HCT116 (cell line): ENCODE measurements around the gene SLC35D1. TPM values are rescaled to one million over a fixed set of nuclear protein-coding genes. Genes with fewer than 3 reads are reported as not detected.

Experiments used
- ATAC-seq: fragments of 200-7000 bp; cut with Tn5 transposase; 2 replicates; pipeline ENCODE4 v1.9.1; 2020; ENCODE audit warnings: mild to moderate bottlenecking, moderate library complexity
- BruUV-seq: library from RNA; stranded (reverse); fragments of 400-500 nt; replicated peaks from 2 replicates; lab custom pipeline; 2021; lab: Mats Ljungman, UMichigan
- CTCF ChIA-PET: fragments of 300-600 bp; sonication (Branson Sonifier 250); formaldehyde crosslinking; loops from one replicate; lab custom pipeline; 2021; ENCODE audit warnings: antibody characterized with exemption; lab: Charles Lee
- POLR2A ChIA-PET: fragments of 300-600, 350-600 bp; sonication (Branson Sonifier 250); formaldehyde crosslinking; loops from one replicate; lab custom pipeline; 2021; ENCODE audit warnings: antibody characterized with exemption; lab: Charles Lee
- RAD21 ChIA-PET, 2 experiments: fragments of 300-600 bp; sonication (Branson Sonifier 250); formaldehyde crosslinking; loops; one replicate each; lab custom pipeline; 2023; ENCODE audit warnings: low total read pairs in 2 of 2; ENCODE audit not compliant: uncharacterized antibody in 2 of 2, unreplicated experiment in 2 of 2, low non-redundant PET in 1 of 2; lab: Charles Lee
- DNase-seq: peaks from one replicate; pipeline ENCODE4 v3.0.0-alpha.2; 2010; ENCODE audit warnings: low read depth, low spot score
- H2AFZ ChIP-seq: fragments of 200-600 bp; shearing (Covaris generic), sonication (generic); 2 replicates; pipeline ENCODE4 v1.6.1; 2017; ENCODE audit warnings: low read depth, mixed run types, mixed read lengths, antibody characterized with exemption, low read length; ENCODE audit not compliant: poor library complexity, severe bottlenecking
- H3K27ac ChIP-seq: 2 replicates; pipeline ENCODE4 v1.5.1; 2012; ENCODE audit warnings: low read depth, low read length
- H3K27me3 ChIP-seq: fragments of 200-600 bp; sonication (generic); 2 replicates; pipeline ENCODE4 v1.6.1; 2016; ENCODE audit warnings: mixed run types, low read length, mixed read lengths; ENCODE audit not compliant: insufficient read depth
- H3K36me3 ChIP-seq, 2 experiments: fragments of 200-500 bp in 1 of 2; fragments of 200-600 bp in 1 of 2; sonication (Bioruptor generic) in 1 of 2; sonication (generic) in 1 of 2; 2 replicates each; pipeline versions ENCODE4 v1.5.1 to v1.6.1; 2014 to 2016; ENCODE audit warnings: low read length in 2 of 2, inconsistent platforms in 1 of 2, mixed read lengths in 1 of 2, mixed run types in 1 of 2; ENCODE audit not compliant: insufficient read depth in 2 of 2, control insufficient read depth in 1 of 2
- H3K4me1 ChIP-seq, 2 experiments: fragments of 200-600 bp in 1 of 2; sonication (generic) in 1 of 2; 2 replicates each; pipeline versions ENCODE4 v1.5.1 to v1.6.1; 2012 to 2017; ENCODE audit warnings: low read length in 2 of 2, inconsistent platforms in 1 of 2, mild to moderate bottlenecking in 1 of 2, mixed read lengths in 1 of 2, mixed run types in 1 of 2, moderate library complexity in 1 of 2; ENCODE audit not compliant: insufficient read depth in 2 of 2, control insufficient read depth in 1 of 2
- H3K4me2 ChIP-seq: fragments of 200-600 bp; sonication (generic); 2 replicates; pipeline ENCODE4 v1.6.1; 2017; ENCODE audit warnings: mixed run types, low read length, mixed read lengths
- H3K4me3 ChIP-seq, 2 experiments: fragments of 200-600 bp in 1 of 2; sonication (generic) in 1 of 2; replicated peaks in 1 of 2; 2 replicates each; pipeline ENCODE4 v1.5.1; 2011 to 2016; ENCODE audit warnings: low read length in 2 of 2, control low read depth in 1 of 2, low read depth in 1 of 2, mild to moderate bottlenecking in 1 of 2, mixed read lengths in 1 of 2, mixed run types in 1 of 2
- H3K79me2 ChIP-seq: fragments of 200-600 bp; sonication (generic); 2 replicates; pipeline ENCODE4 v1.6.1; 2017; ENCODE audit warnings: mild to moderate bottlenecking, mixed run types, low read length, moderate library complexity, mixed read lengths; ENCODE audit not compliant: insufficient read depth
- H3K9ac ChIP-seq: fragments of 200-600 bp; sonication (generic); 2 replicates; pipeline ENCODE4 v1.6.1; 2016; ENCODE audit warnings: low read length, mixed read lengths
- H3K9me2 ChIP-seq: fragments of 200-600 bp; sonication (generic), shearing (Covaris generic); 2 replicates; pipeline ENCODE4 v1.6.1; 2017; ENCODE audit warnings: mixed run types, mild to moderate bottlenecking, moderate library complexity; ENCODE audit not compliant: insufficient read depth
- H3K9me3 ChIP-seq, 2 experiments: fragments of 200-500 bp in 1 of 2; fragments of 200-600 bp in 1 of 2; sonication (Bioruptor generic) in 1 of 2; sonication (generic) in 1 of 2; 2 replicates each; pipeline ENCODE4 v1.6.1; 2014 to 2017; ENCODE audit warnings: low read length in 2 of 2, mixed read lengths in 2 of 2, inconsistent platforms in 1 of 2, low read depth in 1 of 2, mild to moderate bottlenecking in 1 of 2, mixed run types in 1 of 2, moderate library complexity in 1 of 2; ENCODE audit not compliant: control insufficient read depth in 1 of 2, insufficient read depth in 1 of 2
- H4K20me1 ChIP-seq: fragments of 200-600 bp; sonication (generic), shearing (Covaris generic); 2 replicates; pipeline ENCODE4 v1.6.1; 2017; ENCODE audit warnings: mixed run types, mild to moderate bottlenecking, moderate library complexity; ENCODE audit not compliant: insufficient read depth
- CBX3 ChIP-seq: IDR thresholded peaks from 2 replicates; pipeline ENCODE4 v1.6.1; 2012; ENCODE audit warnings: low read depth
- CEBPB ChIP-seq: IDR thresholded peaks from 2 replicates; pipeline ENCODE4 v1.6.1; 2012; ENCODE audit warnings: low read depth
- EGR1 ChIP-seq: IDR thresholded peaks from 2 replicates; pipeline ENCODE4 v1.6.1; 2012; ENCODE audit warnings: low read depth
- ELF1 ChIP-seq: IDR thresholded peaks from 2 replicates; pipeline ENCODE4 v1.6.1; 2012; ENCODE audit warnings: low read depth, borderline replicate concordance
- EZH2 ChIP-seq: fragments of 200-600 bp; sonication (generic); IDR thresholded peaks from 2 replicates; pipeline ENCODE4 v1.6.1; 2017; ENCODE audit warnings: antibody characterized with exemption, mixed run types
- EZH2phosphoT487 ChIP-seq: fragments of 200-600 bp; IDR thresholded peaks from 2 replicates; pipeline ENCODE4 v1.6.1; 2018; ENCODE audit warnings: antibody characterized with exemption, borderline replicate concordance
- FOSL1 ChIP-seq: IDR thresholded peaks from 2 replicates; pipeline ENCODE4 v1.6.1; 2012; ENCODE audit warnings: low read depth
- JUND ChIP-seq: IDR thresholded peaks from 2 replicates; pipeline ENCODE4 v1.6.1; 2012
- POLR2A ChIP-seq: IDR thresholded peaks from 2 replicates; pipeline ENCODE4 v1.7.0; 2011; ENCODE audit warnings: borderline replicate concordance; ENCODE audit not compliant: insufficient read depth, insufficient read length; ENCODE audit errors: extremely low read depth
- POLR2AphosphoS5 ChIP-seq: IDR thresholded peaks from 2 replicates; pipeline ENCODE4 v1.6.1; 2011; ENCODE audit warnings: mild to moderate bottlenecking, low read depth, low read length, moderate library complexity
- RAD21 ChIP-seq: IDR thresholded peaks from 2 replicates; pipeline ENCODE4 v1.6.1; 2012; ENCODE audit warnings: low read depth, mild to moderate bottlenecking
- SIN3A ChIP-seq: IDR thresholded peaks from 2 replicates; pipeline ENCODE4 v1.6.1; 2012; ENCODE audit warnings: low read depth
- SRF ChIP-seq: IDR thresholded peaks from 2 replicates; pipeline ENCODE4 v1.6.1; 2012; ENCODE audit warnings: low read depth
- TCF7L2 ChIP-seq: IDR thresholded peaks from 2 replicates; pipeline ENCODE4 v1.7.0; 2011; ENCODE audit warnings: borderline replicate concordance, inconsistent platforms; ENCODE audit not compliant: insufficient read depth, insufficient read length; ENCODE audit errors: extremely low read depth
- YY1 ChIP-seq: IDR thresholded peaks from 2 replicates; pipeline ENCODE4 v1.6.1; 2011; ENCODE audit warnings: low read length, low read depth, moderate library complexity, mild to moderate bottlenecking; ENCODE audit not compliant: insufficient replicate concordance; ENCODE audit errors: extremely low read depth
- ZNF274 ChIP-seq: fragments of 200-500 bp; sonication (Bioruptor generic); IDR thresholded peaks from 2 replicates; pipeline ENCODE4 v1.6.1; 2014; ENCODE audit warnings: mild to moderate bottlenecking, low read depth, low read length, inconsistent platforms
- intact Hi-C: fragments of 100-400 bp; cut with micrococcal nuclease; formaldehyde crosslinking; loops from 2 replicates; pipeline ENCODE4 v1.10.0; 2022
- total RNA-seq: library from RNA; stranded (reverse); gene quantifications from one replicate; pipeline ENCODE4 v1.2.1, GENCODE V29; 2021; ENCODE audit not compliant: unreplicated experiment
- TF ChIP-seq, protein P1 (sequence below): IDR thresholded peaks from 2 replicates; pipeline ENCODE4 v1.6.1; 2012; ENCODE audit warnings: low read depth
- TF ChIP-seq, protein P2 (sequence below): IDR thresholded peaks from 2 replicates; pipeline ENCODE4 v1.6.1; 2012
- TF ChIP-seq, protein P3 (sequence below), 3 experiments: fragments of 200-600 bp in 1 of 3; sonication (generic) in 1 of 3; IDR thresholded peaks in 2 of 3; conservative IDR thresholded peaks in 1 of 3; 2 replicates each; pipeline ENCODE4 v1.5.1; 2012 to 2017; ENCODE audit warnings: low read depth in 2 of 3, low read length in 2 of 3, antibody characterized with exemption in 1 of 3, borderline replicate concordance in 1 of 3, control low read depth in 1 of 3, mild to moderate bottlenecking in 1 of 3, mixed read lengths in 1 of 3, mixed run types in 1 of 3, moderate library complexity in 1 of 3; ENCODE audit not compliant: insufficient read depth in 1 of 3

The SLC35D1 gene
- total RNA-seq, 1 experiment from 2014 or later = 6.1 TPM

DNA sequence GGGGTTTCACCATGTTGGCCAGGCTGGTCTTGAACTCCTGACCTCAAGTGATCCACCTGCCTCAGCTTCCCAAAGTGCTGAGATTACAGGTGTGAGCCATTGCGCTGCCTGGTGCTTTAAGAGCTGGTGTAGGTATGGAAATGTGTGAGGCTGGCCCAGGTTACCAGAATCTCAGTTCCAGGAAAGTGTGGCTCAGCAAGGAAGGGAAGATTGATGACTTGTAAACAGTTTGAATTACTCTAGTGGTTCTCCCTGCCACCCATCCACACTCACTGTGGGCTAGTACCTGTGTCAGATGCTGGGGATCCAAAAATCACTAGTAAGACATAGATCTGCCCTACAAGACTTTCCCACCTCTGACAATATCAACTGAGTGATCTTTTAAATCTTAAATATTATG is 34.5 kb upstream of the SLC35D1 start (continued):
- TF ChIP-seq, protein P1, sequence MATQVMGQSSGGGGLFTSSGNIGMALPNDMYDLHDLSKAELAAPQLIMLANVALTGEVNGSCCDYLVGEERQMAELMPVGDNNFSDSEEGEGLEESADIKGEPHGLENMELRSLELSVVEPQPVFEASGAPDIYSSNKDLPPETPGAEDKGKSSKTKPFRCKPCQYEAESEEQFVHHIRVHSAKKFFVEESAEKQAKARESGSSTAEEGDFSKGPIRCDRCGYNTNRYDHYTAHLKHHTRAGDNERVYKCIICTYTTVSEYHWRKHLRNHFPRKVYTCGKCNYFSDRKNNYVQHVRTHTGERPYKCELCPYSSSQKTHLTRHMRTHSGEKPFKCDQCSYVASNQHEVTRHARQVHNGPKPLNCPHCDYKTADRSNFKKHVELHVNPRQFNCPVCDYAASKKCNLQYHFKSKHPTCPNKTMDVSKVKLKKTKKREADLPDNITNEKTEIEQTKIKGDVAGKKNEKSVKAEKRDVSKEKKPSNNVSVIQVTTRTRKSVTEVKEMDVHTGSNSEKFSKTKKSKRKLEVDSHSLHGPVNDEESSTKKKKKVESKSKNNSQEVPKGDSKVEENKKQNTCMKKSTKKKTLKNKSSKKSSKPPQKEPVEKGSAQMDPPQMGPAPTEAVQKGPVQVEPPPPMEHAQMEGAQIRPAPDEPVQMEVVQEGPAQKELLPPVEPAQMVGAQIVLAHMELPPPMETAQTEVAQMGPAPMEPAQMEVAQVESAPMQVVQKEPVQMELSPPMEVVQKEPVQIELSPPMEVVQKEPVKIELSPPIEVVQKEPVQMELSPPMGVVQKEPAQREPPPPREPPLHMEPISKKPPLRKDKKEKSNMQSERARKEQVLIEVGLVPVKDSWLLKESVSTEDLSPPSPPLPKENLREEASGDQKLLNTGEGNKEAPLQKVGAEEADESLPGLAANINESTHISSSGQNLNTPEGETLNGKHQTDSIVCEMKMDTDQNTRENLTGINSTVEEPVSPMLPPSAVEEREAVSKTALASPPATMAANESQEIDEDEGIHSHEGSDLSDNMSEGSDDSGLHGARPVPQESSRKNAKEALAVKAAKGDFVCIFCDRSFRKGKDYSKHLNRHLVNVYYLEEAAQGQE = no peak

DNA sequence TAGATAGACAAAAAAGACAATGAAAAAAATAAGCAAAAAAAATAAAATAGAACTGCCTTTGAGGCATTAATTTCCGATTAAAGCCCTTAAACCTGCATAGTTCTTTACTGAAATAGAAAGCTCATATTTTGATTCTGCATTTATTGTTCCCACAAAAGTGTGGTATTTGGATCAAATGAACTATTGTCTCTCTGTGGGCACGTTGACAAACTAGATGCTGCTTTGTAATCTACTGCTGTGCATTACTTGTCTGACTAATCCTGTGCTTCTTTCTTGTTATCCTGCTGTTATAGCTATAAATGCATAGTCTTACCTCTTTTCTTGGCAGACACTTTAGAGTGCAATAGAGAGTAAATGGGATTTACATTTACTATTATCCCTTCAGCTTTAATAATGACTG is 31.4 kb upstream of the SLC35D1 start:
- no peaks in the 10 kb centered on the region for H4K20me1 ChIP-seq
- no peaks in the 10 kb centered on the region for H3K9me2 ChIP-seq
- intact Hi-C loops = no loop called here
- ChIA-PET RAD21 (no interaction called here), CTCF (no interaction called here), POLR2A (no interaction called here)
- no peaks in the 10 kb centered on the region for H3K79me2 ChIP-seq
- no TSS peak for BruUV-seq
- H2AFZ ChIP-seq = no peak overlapping the region
- ATAC-seq (no peak), DNase-seq (no peak)
- H3K36me3 ChIP-seq = no peaks in the 10 kb centered on the region
- no peaks in the 10 kb centered on the region for H3K27me3 ChIP-seq
- TF ChIP-seq, protein P2, sequence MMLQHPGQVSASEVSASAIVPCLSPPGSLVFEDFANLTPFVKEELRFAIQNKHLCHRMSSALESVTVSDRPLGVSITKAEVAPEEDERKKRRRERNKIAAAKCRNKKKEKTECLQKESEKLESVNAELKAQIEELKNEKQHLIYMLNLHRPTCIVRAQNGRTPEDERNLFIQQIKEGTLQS = no peak
- TF ChIP-seq, protein P3, sequence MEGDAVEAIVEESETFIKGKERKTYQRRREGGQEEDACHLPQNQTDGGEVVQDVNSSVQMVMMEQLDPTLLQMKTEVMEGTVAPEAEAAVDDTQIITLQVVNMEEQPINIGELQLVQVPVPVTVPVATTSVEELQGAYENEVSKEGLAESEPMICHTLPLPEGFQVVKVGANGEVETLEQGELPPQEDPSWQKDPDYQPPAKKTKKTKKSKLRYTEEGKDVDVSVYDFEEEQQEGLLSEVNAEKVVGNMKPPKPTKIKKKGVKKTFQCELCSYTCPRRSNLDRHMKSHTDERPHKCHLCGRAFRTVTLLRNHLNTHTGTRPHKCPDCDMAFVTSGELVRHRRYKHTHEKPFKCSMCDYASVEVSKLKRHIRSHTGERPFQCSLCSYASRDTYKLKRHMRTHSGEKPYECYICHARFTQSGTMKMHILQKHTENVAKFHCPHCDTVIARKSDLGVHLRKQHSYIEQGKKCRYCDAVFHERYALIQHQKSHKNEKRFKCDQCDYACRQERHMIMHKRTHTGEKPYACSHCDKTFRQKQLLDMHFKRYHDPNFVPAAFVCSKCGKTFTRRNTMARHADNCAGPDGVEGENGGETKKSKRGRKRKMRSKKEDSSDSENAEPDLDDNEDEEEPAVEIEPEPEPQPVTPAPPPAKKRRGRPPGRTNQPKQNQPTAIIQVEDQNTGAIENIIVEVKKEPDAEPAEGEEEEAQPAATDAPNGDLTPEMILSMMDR (IDR thresholded peaks at IDR 0.05 in 2 of 3, conservative IDR thresholded peaks at IDR 0.05 in 1 of 3; ENCODE audit: borderline replicate concordance in 1 of 3, insufficient read depth in 1 of 3, low read depth in 2 of 3, low read length in 2 of 3) = no peak
- TF ChIP-seq FOSL1 (no peak), EZH2phosphoT487 (no peak), CEBPB (no peak), JUND (no peak), EZH2 (no peak), SRF (no peak), RAD21 (no peak), CBX3 (no peak), POLR2A (no peak), EGR1 (no peak), ELF1 (no peak), POLR2AphosphoS5 (no peak), SIN3A (no peak), ZNF274 (no peak), TCF7L2 (no peak), YY1 (no peak)
- no peak overlapping the region for H3K4me2 ChIP-seq
- H3K27ac ChIP-seq = no peak overlapping the region
- H3K4me1 ChIP-seq = no peaks in the 10 kb centered on the region
- H3K9ac ChIP-seq = no peak overlapping the region
- H3K4me3 ChIP-seq = no peak overlapping the region
- H3K9me3 ChIP-seq = no peaks in the 10 kb centered on the region
